HG03039 (cell line): Measurements from ENCODE around the gene IGF1R.

Experiments
- ATAC-seq: cut with Tn5 transposase; IDR thresholded peaks from one replicate; pipeline ENCODE4 v1.9.1; 2021; ENCODE audit warnings: mild to moderate bottlenecking, moderate library complexity; ENCODE audit not compliant: unreplicated experiment

Gene IGF1R

DNA sequence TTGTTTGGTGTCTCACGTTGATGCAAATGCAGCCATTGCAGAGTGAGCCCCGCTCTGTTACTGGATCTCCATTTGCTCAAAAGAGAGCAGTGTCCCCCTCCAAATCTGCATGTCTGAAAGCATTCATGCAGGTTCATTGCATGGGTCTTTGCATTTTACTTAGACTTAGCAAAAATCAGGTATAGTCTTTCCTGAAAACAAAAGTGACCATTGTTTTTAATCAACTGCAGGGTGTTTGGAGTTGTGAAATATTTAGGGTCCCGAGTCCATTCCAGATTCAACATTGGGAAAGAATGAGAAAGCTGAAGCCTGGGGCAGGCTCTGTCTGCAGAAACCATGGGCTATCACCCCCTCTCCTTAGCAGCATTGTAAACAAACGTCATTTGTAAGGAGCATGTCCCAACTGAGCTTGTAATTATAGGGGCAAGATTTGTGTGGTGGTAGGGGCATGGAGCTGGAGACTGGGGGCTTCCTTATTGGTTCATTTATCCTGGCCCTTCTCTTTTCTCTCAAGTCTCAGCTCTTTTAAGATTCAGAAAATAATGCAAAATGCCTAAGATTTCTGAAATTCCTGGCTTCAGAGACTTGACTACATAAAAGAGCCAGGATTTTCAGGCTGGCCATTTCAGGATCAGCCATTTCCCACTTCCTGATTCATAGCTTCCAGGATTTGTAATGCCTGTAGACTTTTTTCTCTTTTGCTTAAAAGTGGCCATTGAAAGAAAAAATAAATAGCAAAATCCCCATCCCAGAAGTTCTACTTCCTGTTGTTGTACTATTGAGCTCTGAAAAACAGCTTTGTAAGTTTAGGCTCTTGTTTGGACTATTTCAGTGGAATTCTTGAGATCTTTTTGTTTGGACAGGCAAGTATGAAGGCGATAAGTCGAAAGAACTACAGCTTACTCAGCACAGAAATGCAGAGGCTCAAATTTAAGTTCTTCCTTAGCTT lies 23.0 kb downstream of the IGF1R start:
- ATAC-seq, result no peak

- no peak for ATAC-seq
Observed at GRCh38 chr15:98673133-98673532, 24.8 kb downstream of the IGF1R start.

- ATAC-seq, result no peak
Observed at GRCh38 chr15:98674336-98674735, 26.0 kb downstream of the IGF1R start.

- ATAC-seq, result no peak
Observed at GRCh38 chr15:98676586-98677270, 28.4 kb downstream of the IGF1R start.

- ATAC-seq, result no peak
Observed at GRCh38 chr15:98677345-98678059, 29.2 kb downstream of the IGF1R start.

GRCh38 chr15:98678484-98678883 lies 30.1 kb downstream of the IGF1R start:
- ATAC-seq, result no peak

DNA sequence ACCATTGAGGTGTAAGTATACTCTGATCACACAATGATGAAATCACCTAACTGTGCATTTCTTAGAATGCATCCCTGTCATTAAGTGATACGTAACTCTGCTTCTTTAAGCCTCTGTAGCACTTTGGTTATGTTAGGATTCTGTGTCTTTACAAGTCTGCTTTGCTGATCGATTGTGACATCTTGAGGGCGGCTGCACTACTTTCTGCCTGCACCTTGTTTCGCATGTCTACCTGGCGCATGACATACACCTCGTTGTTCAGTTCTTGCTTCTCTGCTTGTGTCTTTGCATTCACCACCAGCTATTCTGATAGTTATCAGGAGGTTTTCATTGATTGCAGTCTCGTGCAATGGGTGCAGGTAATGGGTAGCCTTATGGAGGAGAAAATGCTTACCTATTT lies 32.7 kb downstream of the IGF1R start:
- no peak for ATAC-seq

GRCh38 chr15:98682992-98683701 lies 34.8 kb downstream of the IGF1R start:
- ATAC-seq, result no peak

DNA sequence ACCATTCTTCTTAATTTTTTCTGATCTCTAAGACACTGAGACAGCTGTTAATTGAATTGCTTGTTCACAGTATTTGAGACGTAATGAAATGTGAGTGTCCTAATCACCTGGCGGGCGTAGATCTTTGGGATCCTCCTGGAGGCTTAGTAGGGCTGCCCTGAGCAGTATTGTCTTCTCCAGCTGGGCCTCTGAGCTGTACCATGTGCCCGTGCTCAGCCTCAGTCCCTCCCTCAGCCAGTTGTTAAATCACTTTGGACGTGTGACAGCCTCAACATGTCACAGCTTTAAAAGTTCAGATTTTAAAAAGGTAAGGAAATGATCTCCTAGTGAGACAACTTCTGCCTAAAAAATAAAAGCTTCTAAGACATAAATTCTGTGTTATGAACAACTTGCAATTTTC lies 35.5 kb downstream of the IGF1R start:
- ATAC-seq, result no peak

DNA sequence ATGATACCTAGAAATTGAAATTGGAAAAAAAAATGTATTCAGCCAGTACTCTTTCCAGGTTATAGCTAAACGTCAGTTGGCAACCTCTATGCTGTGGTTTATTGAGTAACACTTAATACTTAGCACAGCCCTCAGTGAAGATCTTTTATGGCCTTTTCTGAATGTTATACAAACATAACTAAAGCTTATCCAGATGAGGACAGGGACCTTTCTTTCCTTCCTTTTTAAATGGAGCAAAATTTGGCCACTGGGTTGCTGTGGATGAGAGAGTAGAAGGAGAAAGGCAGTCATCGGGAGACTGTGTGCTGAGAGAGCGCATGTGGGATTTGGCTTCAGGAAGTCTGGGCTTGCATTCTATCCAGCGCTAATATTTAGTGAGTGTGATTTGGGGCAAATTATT lies 36.1 kb downstream of the IGF1R start:
- no peak for ATAC-seq

DNA sequence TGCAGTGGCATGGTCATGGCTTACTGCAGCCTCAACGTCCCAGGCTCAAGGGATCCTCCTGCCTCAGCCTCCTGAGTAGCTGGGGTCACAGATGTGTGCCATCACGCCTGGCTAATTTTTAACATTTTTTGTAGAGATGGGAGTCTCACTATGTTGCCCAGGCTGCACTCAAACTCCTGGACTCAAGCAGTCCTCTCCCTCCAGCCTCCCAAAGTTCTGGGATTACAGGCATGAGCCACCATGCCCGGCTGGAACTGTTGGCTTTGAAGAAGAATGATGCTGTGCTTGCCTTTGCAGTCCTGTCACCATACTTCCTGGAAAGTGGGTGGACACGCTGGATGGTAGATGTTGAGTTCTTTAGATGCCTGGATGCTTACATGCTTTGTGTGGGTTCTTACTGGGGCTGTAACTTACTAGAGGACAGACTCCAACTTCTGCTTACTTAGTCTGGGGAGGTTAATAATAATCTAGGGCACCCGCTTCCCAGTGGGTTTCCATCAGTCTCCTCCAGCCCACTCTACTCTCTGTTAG lies 36.7 kb downstream of the IGF1R start:
- ATAC-seq, result no peak

DNA sequence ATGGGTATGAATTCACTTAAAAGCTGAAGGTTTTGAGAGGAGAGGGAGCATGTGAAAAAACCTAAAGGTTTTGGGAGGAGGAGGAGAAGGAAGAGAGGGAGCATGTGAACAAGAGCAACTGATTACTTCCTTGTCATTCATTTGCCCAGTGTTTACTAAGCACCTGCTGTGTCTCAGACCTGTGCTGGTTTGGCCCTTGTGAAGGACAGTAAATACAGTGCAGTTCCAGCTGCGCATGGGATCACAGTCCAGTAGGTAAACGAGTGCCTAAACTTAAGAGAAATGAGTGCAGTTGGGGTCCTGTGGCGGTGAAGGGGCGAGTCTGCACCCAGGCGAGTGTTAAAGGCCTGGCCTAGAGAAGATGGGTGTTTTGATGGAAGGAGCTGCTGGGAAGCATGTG lies 38.6 kb downstream of the IGF1R start:
- no peak for ATAC-seq

GRCh38 chr15:98689431-98689861 lies 41.1 kb downstream of the IGF1R start:
- no peak for ATAC-seq

DNA sequence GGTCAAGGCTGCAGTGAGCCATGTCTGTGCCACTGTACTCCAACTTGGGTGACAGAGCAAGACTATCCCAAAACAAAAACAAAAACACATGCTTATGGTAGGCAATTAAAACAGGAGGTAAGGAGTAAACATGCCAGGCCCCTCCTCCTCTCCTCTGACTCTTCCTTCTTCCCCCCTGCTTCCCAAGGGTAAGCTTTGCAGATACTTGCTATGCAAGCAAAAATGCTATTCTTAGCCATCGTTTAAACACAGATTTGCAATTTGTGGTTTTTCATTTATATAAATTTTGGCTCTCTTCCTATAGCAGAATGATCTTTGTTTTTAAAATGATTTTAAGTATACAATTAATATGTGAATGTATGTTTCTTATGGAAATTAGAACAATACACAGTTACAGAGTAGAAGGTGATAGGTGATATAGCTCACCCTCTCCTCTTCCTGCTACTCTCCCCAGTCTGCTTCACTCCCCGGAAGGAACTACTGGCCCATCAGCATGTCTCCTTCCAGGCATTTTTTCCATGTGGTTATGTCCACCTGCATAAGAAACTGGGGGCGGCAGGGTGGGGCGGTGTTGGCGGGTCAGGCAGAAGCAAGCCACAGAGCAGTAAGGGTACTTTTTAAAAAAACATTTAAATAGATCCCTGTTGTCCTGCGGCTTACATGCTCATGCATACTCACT lies 42.1 kb downstream of the IGF1R start:
- no peak for ATAC-seq

- no peak for ATAC-seq
Observed at GRCh38 chr15:98692213-98692612, 43.9 kb downstream of the IGF1R start.

- ATAC-seq, result no peak
Observed at GRCh38 chr15:98694161-98694560, 45.8 kb downstream of the IGF1R start.

- ATAC-seq, result no peak
Observed at GRCh38 chr15:98698792-98699191, 50.5 kb downstream of the IGF1R start.

- ATAC-seq, result no peak
Observed at GRCh38 chr15:98699591-98700424, 51.5 kb downstream of the IGF1R start.

GRCh38 chr15:98700519-98700918 lies 52.2 kb downstream of the IGF1R start:
- no peak for ATAC-seq
